Islet of Langerhans (tissue), 1 donor: ENCODE data around the gene WDR86.

Source experiments
- FAIRE-seq: peaks from one replicate; lab custom pipeline; 2011; peaks lifted over from hg19 to GRCh38; lab: Jason Lieb, UNC

The WDR86 gene

DNA sequence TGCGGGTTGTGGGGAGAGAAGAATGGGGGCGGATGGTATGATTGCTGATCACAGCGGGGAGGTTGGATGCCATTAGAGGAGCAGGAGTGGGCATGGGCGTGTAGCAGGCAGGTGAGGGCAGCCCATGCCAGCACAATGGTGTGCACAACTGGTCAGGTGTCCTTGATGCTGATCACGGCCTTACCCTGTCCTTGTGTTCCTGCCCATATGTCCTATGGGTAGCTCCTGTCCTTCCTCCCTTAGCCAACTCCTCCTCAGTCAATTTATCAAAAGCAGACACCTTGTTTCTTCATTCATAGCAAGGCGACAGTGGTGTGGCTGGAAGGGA lies 30.7 kb downstream of the WDR86 start:
- no peak for FAIRE-seq

DNA sequence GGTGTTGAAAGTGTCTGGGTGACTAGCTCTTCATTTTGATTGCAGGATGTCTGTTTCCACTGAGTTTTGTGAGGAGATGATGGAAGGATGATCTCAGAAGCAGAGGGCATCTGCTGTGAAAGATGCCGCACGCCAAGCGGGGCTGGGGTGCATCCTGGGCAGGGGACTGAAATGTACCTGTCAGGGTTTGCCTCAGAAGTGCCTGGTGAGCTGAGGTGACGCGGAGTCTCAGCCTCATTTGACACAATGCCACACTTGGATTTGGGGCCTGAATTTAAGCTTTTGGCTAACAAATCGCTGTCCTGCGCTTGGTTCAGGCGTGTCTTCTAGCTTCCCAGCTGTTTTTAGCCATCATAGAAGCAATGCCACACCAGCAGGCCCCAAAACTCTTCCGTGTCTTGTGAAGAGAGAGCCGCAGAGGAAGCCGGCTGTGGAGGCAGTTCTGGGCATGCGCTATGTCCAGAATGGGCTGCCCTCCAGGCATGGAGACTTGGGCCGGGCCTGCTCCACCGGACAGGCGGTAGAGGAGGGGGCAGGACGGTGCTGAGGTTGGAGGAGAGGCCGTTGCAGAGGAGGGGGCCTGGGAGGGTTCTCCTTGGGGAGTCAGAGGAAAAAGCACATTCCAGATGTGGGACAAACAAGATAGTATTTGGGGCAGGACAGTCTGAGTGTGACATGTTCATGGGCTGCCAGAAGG lies 31.2 kb downstream of the WDR86 start:
- no peak for FAIRE-seq

- FAIRE-seq, result no peak
Measured at GRCh38 chr7:151378011-151378410, 31.8 kb downstream of the WDR86 start.

GRCh38 chr7:151377406-151377805 lies 32.4 kb downstream of the WDR86 start:
- FAIRE-seq, result no peak

- no peak for FAIRE-seq
Measured at GRCh38 chr7:151376218-151376902, 33.5 kb downstream of the WDR86 start.

DNA sequence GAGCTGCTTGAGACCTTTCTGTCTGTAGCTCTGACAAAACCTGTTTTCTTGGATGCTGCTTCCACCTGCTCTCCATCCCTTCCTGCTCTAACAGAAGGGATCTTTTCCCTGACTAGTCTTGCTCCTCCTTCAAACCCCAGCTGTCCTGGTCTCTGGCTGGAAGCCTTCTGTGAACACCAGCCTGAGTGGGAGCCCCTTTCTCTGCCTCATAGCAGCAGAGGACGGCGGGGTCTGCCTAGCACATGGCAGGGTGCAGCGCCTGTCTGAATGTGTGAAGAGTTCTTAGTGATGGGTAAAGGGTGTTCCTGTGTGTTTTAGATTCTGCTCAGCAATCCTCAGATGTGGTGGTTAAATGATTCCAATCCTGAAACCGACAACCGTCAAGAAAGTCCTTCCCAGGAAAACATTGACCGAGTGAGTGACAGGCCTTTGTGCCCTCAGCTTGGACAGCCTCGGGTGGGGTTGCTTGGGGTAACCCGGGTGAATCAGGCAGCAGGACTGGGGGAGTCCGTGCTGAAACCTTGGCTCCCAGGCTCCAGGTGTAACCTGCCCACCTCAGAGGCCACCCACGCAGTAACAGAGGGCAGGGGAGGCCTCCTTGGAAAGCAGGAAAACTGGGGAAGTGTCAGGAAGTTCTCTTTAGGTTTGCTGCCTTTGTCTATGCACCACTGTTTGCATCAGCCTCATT lies 34.2 kb downstream of the WDR86 start:
- no peak for FAIRE-seq

- no peak for FAIRE-seq
Measured at GRCh38 chr7:151374726-151375125, 35.1 kb downstream of the WDR86 start.

- no peak for FAIRE-seq
Measured at GRCh38 chr7:151374139-151374538, 35.7 kb downstream of the WDR86 start.

DNA sequence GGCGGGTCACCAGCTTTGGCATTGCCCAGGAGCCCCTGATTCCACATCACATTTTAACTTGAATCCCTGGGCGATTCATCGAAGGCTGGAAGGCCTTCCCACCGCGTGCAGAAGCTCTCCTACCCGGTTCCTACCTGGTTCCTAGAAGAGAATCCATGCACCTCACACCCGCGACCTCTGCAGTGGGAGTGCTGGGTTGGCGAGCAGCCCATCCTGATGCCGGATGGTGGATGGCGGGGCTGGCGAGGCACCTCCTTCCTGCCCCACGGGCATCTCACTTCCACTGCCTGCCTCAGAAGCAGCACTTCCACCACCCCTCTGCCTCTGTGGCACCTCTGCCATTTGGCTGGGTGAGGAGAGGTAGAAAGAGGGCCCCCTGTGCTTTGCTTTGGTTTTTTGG lies 36.2 kb downstream of the WDR86 start:
- no peak for FAIRE-seq

DNA sequence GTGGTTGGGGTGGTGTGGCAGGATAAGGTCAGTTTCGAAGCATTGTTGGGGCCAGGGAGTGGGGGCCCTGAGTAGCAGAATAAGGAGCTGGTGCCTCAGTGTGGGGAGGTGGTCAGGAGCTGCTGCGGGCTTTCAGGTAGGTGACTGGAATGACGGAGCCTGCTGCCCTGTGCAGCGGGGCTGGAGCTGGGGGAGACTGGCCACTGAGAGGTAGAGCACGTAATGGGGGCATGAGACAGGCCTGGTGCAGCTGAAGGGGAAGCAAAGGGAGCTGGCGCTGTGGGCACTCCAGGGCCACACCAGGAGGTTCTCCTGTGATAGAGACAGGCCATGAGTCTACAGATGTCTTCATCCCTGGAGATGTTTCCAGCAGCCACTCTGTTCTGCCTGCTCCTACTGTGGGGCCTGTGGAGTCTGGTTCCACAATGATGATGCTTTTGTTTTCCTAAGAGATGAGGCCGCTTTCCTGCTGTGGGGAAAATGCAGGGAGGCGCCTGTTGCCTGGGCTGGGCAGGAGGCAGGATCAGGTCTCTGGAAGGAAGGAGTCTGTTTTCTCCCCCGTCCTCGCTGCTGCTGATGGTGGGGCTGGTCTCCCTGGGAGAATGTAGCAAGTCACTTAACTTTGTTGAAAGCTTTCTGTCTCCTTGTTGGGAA lies 37.1 kb downstream of the WDR86 start:
- no peak for FAIRE-seq

DNA sequence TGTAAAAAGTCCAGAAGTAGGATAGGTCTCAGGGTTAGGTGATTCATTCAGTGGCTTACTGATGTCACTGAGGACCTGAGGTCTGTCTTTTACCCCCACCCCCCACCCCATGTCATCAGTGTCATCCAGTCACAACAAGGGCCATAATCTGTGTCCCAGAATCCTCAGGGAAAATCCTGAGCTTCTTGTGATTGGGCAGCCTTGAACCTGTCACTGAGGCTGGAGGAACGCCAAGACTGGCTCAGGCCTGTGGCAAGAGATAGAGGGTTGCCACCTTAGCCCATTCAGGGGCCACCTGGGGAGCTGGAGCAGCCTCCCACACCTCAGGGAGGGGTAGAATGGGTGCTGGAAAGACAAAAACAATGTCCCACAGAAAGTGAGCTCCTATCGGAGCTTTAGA lies 38.6 kb downstream of the WDR86 start:
- no peak for FAIRE-seq

DNA sequence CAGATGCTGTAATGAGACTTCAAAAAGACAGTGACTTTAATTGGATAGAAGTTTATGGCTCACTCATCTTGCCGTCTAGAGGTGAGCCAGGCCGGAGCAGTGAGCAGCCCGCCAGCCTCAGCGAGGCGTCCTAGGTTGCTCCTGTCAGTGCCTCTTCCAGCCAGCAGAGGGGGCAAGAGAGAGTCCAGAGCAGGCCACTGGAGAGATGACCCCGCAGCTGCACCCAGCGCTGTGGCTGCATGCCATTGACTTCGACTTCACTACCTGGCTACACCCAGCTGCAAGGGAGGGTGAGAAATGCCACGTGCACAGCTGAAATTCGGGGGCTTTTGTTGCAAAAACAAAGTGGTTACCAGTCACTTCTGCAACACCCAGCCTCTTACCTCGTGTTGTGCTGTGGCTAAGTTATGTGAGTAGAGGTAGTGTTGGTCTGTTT lies 41.7 kb downstream of the WDR86 start:
- FAIRE-seq, result no peak

DNA sequence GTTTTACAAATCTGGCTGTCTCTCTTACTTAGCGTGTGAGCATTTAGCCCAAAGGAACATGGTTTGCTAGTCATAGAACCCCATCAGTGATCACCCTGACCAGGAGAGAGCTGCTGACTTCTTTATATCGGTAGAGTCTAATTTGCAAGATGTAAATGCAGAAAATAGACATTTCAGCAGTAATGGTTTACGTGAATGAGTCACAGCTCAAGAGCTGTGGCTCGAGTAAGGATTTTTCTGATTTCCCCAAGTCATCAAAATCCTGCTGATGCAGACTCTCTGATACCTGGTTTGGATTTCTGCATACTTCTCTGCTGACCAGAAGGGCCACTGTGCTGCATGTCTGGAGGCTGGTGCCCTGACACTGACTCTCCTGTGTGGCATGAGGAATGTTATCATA lies 42.6 kb downstream of the WDR86 start:
- FAIRE-seq, result no peak

GRCh38 chr7:151366880-151367222 lies 43.0 kb downstream of the WDR86 start:
- no peak for FAIRE-seq

GRCh38 chr7:151366166-151366879 lies 43.5 kb downstream of the WDR86 start:
- FAIRE-seq, result no peak

DNA sequence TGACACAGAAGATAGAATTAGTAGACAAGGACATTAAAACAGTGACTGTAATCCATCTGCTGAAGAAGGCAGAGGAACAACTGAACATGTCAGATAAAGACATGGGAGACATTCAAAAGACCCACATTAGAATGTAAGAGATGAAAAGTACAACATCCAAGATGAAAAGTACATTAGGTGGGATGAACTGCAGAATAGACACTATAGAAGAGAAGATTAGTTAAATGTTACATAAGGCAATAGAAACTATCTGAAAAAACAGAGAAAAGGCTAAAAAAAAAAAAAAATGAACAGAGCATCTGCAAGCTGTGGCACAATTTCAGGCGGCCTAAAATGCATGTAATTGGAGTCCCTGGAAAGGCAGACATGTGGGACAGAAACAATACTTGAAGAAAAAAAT lies 46.7 kb downstream of the WDR86 start:
- no peak for FAIRE-seq

DNA sequence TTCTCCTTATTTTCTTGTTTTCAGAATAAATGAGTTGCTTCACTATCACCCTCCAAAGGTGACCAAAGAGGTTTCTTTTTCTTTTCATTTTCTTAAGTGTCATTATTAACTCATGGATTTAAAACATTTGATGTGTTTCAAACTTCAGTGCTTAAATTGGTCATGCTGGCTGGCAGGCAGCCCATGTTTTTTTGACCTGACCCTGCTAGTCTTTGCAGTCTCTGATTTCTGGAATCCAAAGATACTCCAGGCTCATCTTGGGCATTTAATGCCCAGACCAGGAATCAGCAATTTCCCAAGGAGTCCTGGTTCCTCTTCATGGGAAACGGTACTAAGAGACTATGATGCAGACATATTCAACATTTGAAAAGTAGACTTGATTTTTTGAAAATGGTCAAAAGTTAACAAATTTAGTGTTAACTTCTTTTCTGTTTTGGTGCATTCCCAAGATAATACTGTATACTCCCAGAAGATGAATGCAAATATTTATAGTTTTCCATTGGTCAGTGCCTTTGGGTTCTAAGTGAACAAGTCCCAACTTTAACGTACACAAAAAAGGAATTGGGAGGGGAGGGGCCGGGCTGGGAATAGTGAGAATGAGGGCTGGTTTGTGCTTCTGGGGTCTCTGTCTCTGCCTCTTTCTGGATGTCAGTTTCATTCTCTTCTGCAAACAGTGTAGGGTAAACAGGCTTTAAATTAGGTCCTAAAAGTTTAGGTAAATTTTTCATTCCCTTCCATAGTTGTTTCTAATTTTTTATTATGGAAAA lies 48.5 kb downstream of the WDR86 start:
- no peak for FAIRE-seq

- FAIRE-seq, result no peak
Measured at GRCh38 chr7:151352512-151352911, 57.3 kb downstream of the WDR86 start.

DNA sequence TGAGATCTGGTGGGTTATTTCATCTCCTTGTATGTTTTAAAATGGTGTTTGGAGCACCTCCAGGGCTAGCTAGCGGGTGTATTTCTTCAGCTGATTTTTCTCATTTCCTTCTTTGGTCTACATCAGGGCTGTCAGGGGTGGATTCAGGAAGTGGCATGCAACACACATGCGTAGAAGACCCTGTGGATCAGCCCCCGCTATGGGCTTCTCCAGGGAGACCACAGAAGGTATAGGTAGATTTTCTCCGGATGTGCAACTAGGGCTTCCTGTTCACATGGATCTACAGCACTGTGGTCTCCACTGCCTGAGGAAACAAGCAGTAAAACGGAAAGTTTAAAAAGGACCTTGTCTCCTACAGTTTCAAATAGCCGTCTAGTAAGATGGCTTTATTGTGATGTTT lies 57.9 kb downstream of the WDR86 start:
- no peak for FAIRE-seq

GRCh38 chr7:151351027-151351426 lies 58.8 kb downstream of the WDR86 start:
- no peak for FAIRE-seq

- no peak for FAIRE-seq
Measured at GRCh38 chr7:151349507-151349853, 60.4 kb downstream of the WDR86 start.

- FAIRE-seq, result no peak
Measured at GRCh38 chr7:151348970-151349369, 60.9 kb downstream of the WDR86 start.
